ENCODE data around the gene LDHA. TPM values are rescaled to one million over a fixed set of nuclear protein-coding genes. Genes with fewer than 3 reads are reported as not detected.

LDHA gene
- total and polyA plus RNA-seq, 9 of the 15 experiments (the other 6 are each of a cell fraction or from before 2014, with no cell fraction given): 535 to 3,001 (median 926) TPM

- Histone ChIP-seq H3K79me2 (ENCODE audit: control insufficient read depth, insufficient read depth, low read length) (no peaks in the 10 kb centered on the region), H3K9me1 (ENCODE audit: control insufficient read depth, insufficient read depth, low read length) (no peaks in the 10 kb centered on the region), H4K20me1 (replicated peaks; ENCODE audit: control insufficient read depth, insufficient read depth, low read length) (no peaks in the 10 kb centered on the region), H3K9me3 (replicated peaks; ENCODE audit: control insufficient read depth, insufficient read depth, low read depth, low read length) (no peaks in the 10 kb centered on the region), H3K4me3 (no peak overlapping the region), H3K36me3 (ENCODE audit: control insufficient read depth, insufficient read depth, low read length) (peaks cover 93% of the 10 kb centered on the region), H2AFZ (ENCODE audit: low read depth, low read length) (no peak overlapping the region), H3K9ac (ENCODE audit: insufficient read depth in 1 of 2, low read depth in 2 of 2, low read length in 2 of 2) (no peak overlapping the region), H3K27me3 (ENCODE audit: control insufficient read depth in 2 of 2, insufficient read depth in 2 of 2, low read length in 2 of 2) (no peaks in the 10 kb centered on the region), H3K27ac (ENCODE audit: extremely low read depth, low read depth, low read length) (no peak overlapping the region), H3K4me1 (replicated peaks in 1 of 2; ENCODE audit: control insufficient read depth in 2 of 2, insufficient read depth in 2 of 2, low read length in 2 of 2) (no peaks in the 10 kb centered on the region; a peak in 2 of 5 replicates), H3K4me2 (ENCODE audit: insufficient read depth, low read length) (no peak overlapping the region)
- no TSS peak for BruUV-seq (replicated peaks)
- 91% methylated on average over 5 of the region's 5 CpGs for WGBS (ENCODE audit: insufficient coverage, low coverage, missing lambda C conversion rate)
- in situ Hi-C loops (cut with MboI): no loop called here
- ChIA-PET POLR2A (no interaction called here), CTCF (ENCODE audit: low intra/inter-chr PET ratio) (no interaction called here)
- intact Hi-C loops (cut with micrococcal nuclease): no loop called here
- no peak for ATAC-seq
- TF ChIP-seq ZNF134 (CRISPR knock-in tag; conservative IDR thresholded peaks at IDR 0.05) (no peak), ZBTB1 (CRISPR knock-in tag; IDR thresholded peaks at IDR 0.05; ENCODE audit: borderline replicate concordance, low read depth) (no peak), ZNF764 (CRISPR knock-in tag; IDR thresholded peaks at IDR 0.05; ENCODE audit: low read depth) (no peak), XRCC4 (IDR thresholded peaks at IDR 0.05; ENCODE audit: extremely low read depth, insufficient read depth, insufficient read length) (no peak), NR2F6 (CRISPR knock-in tag; IDR thresholded peaks at IDR 0.05) (no peak), ARID3A (IDR thresholded peaks at IDR 0.05; ENCODE audit: borderline replicate concordance, low read depth, low read length) (no peak), ZNF224 (CRISPR knock-in tag; IDR thresholded peaks at IDR 0.05) (no peak), ZNF146 (CRISPR knock-in tag; IDR thresholded peaks at IDR 0.05; ENCODE audit: unreplicated experiment) (no peak), MCM3 (IDR thresholded peaks at IDR 0.05) (no peak), HCFC1 (IDR thresholded peaks at IDR 0.05; ENCODE audit: low read depth, low read length) (no peak)
- TF ChIP-seq, protein P1, sequence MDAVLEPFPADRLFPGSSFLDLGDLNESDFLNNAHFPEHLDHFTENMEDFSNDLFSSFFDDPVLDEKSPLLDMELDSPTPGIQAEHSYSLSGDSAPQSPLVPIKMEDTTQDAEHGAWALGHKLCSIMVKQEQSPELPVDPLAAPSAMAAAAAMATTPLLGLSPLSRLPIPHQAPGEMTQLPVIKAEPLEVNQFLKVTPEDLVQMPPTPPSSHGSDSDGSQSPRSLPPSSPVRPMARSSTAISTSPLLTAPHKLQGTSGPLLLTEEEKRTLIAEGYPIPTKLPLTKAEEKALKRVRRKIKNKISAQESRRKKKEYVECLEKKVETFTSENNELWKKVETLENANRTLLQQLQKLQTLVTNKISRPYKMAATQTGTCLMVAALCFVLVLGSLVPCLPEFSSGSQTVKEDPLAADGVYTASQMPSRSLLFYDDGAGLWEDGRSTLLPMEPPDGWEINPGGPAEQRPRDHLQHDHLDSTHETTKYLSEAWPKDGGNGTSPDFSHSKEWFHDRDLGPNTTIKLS (IDR thresholded peaks at IDR 0.05; ENCODE audit: borderline replicate concordance, low read depth): no peak
- DNase-seq (ENCODE audit: extremely low read depth in 1 of 4, low spot score in 3 of 4): no peak
- no peak for FAIRE-seq
These were observed 33.2 kb upstream of the LDHA start for GRCh38 chr11:18361154-18361553.
